VCaP (cell line): ENCODE results near the gene ZDHHC17.

Source experiments
- H3K27ac ChIP-seq: fragments of 450-650 bp; 2 replicates; pipeline ENCODE4 v1.5.1; 2017
- CTCF ChIP-seq: fragments of 450-650 bp; conservative IDR thresholded peaks from 2 replicates; pipeline ENCODE4 v1.5.1; 2017; ENCODE audit warnings: mild to moderate bottlenecking, moderate library complexity

The ZDHHC17 gene

GRCh38 chr12:76763746-76764675 lies at the start of gene ZDHHC17:
TSS of gene ZDHHC17 (plus strand) at chr12:76764115. CDS start at chr12:76764237, 122 bp downstream.
- TF ChIP-seq CTCF = no peak
- H3K27ac ChIP-seq = peak within 1 kb of the TSS; percentile 98

GRCh38 chr12:76714415-76714814 lies 49.5 kb upstream of the ZDHHC17 start:
- no peak overlapping the region for H3K27ac ChIP-seq
- no peak for TF ChIP-seq CTCF

DNA sequence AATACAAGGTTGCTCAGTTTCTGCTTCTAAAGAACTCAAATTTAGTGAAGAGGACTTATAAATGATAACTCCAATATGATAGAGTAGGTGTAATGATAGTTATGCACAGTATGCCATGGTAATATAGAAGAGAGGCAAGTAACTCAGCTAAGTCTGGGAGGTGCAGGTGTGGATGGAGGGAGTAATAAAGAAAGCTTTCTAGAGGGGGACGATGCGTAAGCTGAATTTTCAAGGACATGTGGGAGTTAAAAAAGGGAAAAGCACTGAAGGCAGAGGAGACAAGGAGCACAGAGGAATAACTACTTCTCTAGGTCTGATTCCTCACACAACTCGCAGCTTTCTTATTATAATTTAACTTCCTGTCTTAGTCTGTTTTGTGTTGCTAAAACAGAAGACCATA lies 49.1 kb upstream of the ZDHHC17 start:
- TF ChIP-seq CTCF = no peak
- no peak overlapping the region for H3K27ac ChIP-seq

- no peak overlapping the region for H3K27ac ChIP-seq
- no peak for TF ChIP-seq CTCF
Observed at GRCh38 chr12:76715332-76715731, 48.6 kb upstream of the ZDHHC17 start.

- TF ChIP-seq CTCF = no peak
- peak overlapping the region; percentile 78 for H3K27ac ChIP-seq
Observed at GRCh38 chr12:76717314-76717713, 46.6 kb upstream of the ZDHHC17 start.

DNA sequence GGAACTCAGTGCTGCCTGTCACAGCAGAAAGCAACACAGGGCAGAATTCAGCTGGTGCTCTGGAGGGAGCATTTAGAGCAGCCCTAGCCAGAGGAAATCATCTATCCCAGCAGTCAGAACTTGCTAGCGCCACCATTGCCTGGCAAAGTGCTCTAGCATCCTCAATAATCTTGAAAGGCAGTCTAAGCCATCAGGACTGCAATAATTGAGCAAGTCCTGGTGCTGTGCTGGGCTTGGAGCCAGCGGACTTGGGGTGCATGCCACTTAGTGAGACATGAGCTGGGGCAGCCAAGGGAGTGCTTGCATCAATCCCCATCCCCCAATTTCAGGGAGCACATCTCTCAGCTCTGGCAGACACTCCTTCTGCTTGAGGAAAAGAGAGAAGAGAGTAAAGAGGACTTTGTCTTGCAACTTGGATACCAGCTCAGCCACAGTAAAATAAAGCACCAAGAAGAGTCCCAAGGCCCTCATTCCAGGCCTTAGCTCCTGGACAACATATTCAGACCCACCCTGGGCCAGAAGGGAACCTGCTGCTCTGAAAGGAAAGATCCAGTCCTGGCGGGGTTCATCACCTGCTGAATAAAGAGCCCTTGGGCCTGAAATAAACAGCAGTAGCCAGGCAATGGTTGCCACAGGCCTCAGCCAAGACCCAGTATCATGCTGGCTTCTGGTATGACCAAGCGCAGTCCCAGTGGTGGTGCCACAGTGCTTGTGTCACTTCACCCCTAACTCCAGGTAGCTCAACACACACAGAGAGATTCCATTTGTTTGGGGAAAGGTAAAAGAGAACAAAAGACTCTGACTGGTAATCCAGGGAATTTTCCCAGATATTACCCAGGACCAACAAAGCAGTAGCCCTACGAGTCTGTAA lies 44.5 kb upstream of the ZDHHC17 start:
- H3K27ac ChIP-seq = peak overlapping the region; percentile 78
- TF ChIP-seq CTCF = no peak

DNA sequence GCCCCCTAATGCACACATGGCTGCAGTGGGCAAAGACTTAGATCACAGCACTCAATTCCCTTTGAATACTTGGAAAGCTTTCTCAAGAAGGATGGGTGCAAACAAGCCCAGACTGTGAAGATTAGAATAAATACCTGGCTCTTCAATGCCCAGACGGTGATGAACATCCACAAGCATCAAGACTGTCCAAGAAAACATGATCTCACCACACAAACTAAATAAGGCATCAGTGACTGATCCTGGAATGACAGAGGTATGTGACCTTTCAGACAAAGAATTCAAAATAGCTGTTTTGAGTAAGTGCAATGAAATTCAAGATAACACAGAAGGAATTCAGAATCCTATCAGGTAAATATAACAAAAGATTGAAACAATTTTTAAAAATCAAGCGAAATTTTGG lies 43.8 kb upstream of the ZDHHC17 start:
- H3K27ac ChIP-seq = no peak overlapping the region; the same call in 1 of the 2 replicates
- no peak for TF ChIP-seq CTCF
